Measurements from ENCODE around the gene RAPGEF4.

The RAPGEF4 gene

GRCh38 chr2:172702451-172702850 lies 33.2 kb upstream of the RAPGEF4 start:
- TF ChIP-seq, protein P1, sequence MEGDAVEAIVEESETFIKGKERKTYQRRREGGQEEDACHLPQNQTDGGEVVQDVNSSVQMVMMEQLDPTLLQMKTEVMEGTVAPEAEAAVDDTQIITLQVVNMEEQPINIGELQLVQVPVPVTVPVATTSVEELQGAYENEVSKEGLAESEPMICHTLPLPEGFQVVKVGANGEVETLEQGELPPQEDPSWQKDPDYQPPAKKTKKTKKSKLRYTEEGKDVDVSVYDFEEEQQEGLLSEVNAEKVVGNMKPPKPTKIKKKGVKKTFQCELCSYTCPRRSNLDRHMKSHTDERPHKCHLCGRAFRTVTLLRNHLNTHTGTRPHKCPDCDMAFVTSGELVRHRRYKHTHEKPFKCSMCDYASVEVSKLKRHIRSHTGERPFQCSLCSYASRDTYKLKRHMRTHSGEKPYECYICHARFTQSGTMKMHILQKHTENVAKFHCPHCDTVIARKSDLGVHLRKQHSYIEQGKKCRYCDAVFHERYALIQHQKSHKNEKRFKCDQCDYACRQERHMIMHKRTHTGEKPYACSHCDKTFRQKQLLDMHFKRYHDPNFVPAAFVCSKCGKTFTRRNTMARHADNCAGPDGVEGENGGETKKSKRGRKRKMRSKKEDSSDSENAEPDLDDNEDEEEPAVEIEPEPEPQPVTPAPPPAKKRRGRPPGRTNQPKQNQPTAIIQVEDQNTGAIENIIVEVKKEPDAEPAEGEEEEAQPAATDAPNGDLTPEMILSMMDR (IDR thresholded peaks at IDR 0.05; ENCODE audit: low read depth, low read length), result no peak
- DNase-seq (ENCODE audit: extremely low read depth, low read depth), result no peak

- TF ChIP-seq, protein P1 (IDR thresholded peaks at IDR 0.05; ENCODE audit: low read depth, low read length), result peak; percentile 41
- no peak for DNase-seq (ENCODE audit: extremely low read depth, low read depth)
These were observed 31.3 kb upstream of the RAPGEF4 start for GRCh38 chr2:172704072-172704936.

DNA sequence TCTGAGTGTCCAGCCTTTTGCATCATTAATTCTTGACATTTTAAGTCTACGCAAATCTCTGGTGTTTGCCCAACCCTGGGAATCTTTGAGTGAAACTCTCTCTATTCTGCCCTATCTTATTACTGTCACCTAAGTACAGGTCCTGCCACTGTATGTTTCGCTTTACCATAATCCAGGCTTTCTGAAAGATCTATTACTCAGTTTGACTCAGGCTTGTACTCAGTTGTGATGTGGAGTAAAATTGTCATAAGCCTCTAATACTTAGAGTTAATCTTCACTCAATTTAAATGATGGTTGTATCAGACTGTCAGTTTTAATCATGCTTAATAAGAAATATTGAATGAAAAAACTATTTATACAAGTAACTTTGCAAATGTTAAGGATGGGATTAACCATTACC lies 30.3 kb upstream of the RAPGEF4 start:
- TF ChIP-seq, protein P1 (IDR thresholded peaks at IDR 0.05; ENCODE audit: low read depth, low read length), result no peak
- no peak for DNase-seq (ENCODE audit: extremely low read depth, low read depth)

- no peak for DNase-seq (ENCODE audit: extremely low read depth, low read depth)
- TF ChIP-seq, protein P1 (IDR thresholded peaks at IDR 0.05; ENCODE audit: low read depth, low read length), result no peak
These were observed 27.4 kb upstream of the RAPGEF4 start for GRCh38 chr2:172708247-172708646.

DNA sequence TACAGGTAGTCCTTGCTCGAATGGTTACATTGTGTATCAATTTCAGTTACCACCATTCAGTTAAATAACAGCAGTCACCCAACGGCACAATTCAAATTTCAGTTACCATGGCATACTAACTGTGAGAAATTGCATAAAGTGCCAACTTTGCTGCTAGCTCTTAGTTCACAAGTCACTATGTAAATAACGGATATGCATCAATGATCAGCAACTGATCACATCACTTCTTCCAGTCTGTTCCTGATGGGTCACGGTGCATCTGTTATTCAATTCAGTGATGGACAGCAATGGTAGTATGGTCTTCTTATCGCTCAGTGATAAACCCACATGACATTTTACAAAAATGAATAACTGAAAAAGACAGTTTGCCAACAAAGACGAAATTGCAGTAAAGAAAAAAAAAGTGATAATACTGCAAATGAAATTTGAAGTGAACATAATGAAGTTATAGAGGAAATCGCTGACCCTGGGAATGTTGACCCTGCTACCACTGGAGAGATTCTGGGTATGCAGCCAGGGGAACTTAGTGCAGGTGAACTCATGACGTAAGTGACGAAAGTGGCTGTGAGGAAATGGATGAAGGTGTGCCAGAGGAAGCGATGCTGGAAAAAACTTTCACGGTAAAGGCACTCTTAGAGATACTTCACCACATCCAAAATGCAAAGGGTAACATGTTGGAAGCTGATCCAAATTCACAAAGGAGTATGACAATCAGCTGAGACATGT lies 25.9 kb upstream of the RAPGEF4 start:
- DNase-seq (ENCODE audit: extremely low read depth, low read depth), result no peak
- TF ChIP-seq, protein P1 (IDR thresholded peaks at IDR 0.05; ENCODE audit: low read depth, low read length), result no peak

DNA sequence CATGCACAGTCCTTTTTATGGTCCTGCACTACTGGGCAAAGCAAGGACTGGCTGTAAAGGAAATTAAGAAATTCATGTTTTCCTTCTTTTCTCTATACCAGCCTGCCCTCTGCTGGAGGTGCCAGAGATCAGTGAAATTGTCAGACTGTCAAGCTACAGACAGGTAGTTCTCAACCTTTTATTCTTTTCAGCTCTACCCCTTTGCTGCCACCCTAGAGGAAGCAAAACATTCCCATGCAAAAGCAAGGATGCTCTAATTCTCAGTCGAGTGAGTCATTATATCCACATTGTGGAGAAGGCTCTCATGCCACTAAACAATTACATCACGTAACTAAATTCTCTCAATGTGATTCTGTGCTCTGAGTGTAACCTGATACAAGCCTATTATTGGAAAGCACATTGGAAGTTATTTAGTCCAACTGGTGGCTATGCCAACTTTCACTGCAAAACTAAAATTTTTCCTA lies 25.0 kb upstream of the RAPGEF4 start:
- peak; percentile 75 for DNase-seq (ENCODE audit: extremely low read depth, low read depth)
- TF ChIP-seq, protein P1 (IDR thresholded peaks at IDR 0.05; ENCODE audit: low read depth, low read length), result peak; percentile 34

- TF ChIP-seq, protein P1 (IDR thresholded peaks at IDR 0.05; ENCODE audit: low read depth, low read length), result no peak
- DNase-seq (ENCODE audit: extremely low read depth, low read depth), result no peak
These were observed 24.5 kb upstream of the RAPGEF4 start for GRCh38 chr2:172711110-172711509.

All from AG09319 (cell line).